Measurements from ENCODE around the gene USP15. TPM values are rescaled to one million over a fixed set of nuclear protein-coding genes. Genes with fewer than 3 reads are reported as not detected.

Gene USP15
- total and polyA plus RNA-seq, 2 of the 8 experiments (the other 6 are each of a cell fraction or from before 2014, with no cell fraction given), result 12.7 to 38.6 TPM

GRCh38 chr12:62290846-62291245 lies 30.6 kb downstream of the USP15 start:
- Histone ChIP-seq H3K4me1 (replicated peaks in 1 of 4; ENCODE audit: control insufficient read depth in 3 of 4, insufficient read depth in 4 of 4, low read length in 3 of 4) (peaks cover 0 to 11% (median 6%) of the 10 kb centered on the region in 4 experiments; a peak in 6 of 7 replicates), H2AK5ac (ENCODE audit: low read depth, low read length) (no peak overlapping the region), H3K4ac (replicated peaks; ENCODE audit: insufficient read length, low read depth, low read length) (no peak overlapping the region), H2AFZ (ENCODE audit: low read length) (no peak overlapping the region), H2BK120ac (replicated peaks; ENCODE audit: low read depth, low read length) (no peak overlapping the region), H3K9ac (replicated peaks in 1 of 4; ENCODE audit: extremely low read depth in 1 of 4, low read depth in 3 of 4, low read length in 3 of 4) (no peak overlapping the region), H3K79me2 (ENCODE audit: control insufficient read depth in 1 of 2, insufficient read depth in 2 of 2, low read length in 2 of 2) (peaks cover 3 to 69% of the 10 kb centered on the region in 2 experiments), H3K56ac (replicated peaks; ENCODE audit: insufficient read length, low read depth, low read length) (no peak overlapping the region), H4K91ac (replicated peaks; ENCODE audit: insufficient read length, low read length) (no peak overlapping the region), H3K4me3 (ENCODE audit: extremely low read depth in 1 of 4, insufficient read depth in 2 of 4, low read depth in 3 of 4, low read length in 4 of 4) (no peak overlapping the region), H2BK15ac (ENCODE audit: low read length) (no peak overlapping the region), H3K23ac (ENCODE audit: insufficient read length) (no peak overlapping the region), H3K36me3 (ENCODE audit: control insufficient read depth in 2 of 4, insufficient read depth in 4 of 4, low read length in 3 of 4) (no peaks in the 10 kb centered on the region; a peak in 1 of 8 replicates), H3K27ac (ENCODE audit: low read depth, low read length) (no peak overlapping the region), H3K79me1 (ENCODE audit: low read depth, low read length) (peaks cover 2% of the 10 kb centered on the region), H3K14ac (ENCODE audit: insufficient read length) (no peak overlapping the region), H2BK12ac (ENCODE audit: low read depth, low read length) (no peak overlapping the region), H2BK20ac (ENCODE audit: low read length) (no peak overlapping the region), H4K8ac (ENCODE audit: extremely low read depth, insufficient read depth, low read length) (no peak overlapping the region), H4K20me1 (replicated peaks in 1 of 2; ENCODE audit: control insufficient read depth in 1 of 2, insufficient read depth in 2 of 2, low read length in 2 of 2) (peaks cover 0 to 2% of the 10 kb centered on the region in 2 experiments), H3K23me2 (ENCODE audit: low read depth, low read length) (no peaks in the 10 kb centered on the region), H3K9me3 (ENCODE audit: insufficient read depth in 2 of 2, low read depth in 1 of 2, low read length in 1 of 2) (no peaks in the 10 kb centered on the region), H3K18ac (ENCODE audit: extremely low read depth, low read length) (no peak overlapping the region; the same call in 1 of the 2 replicates), H3K27me3 (replicated peaks in 1 of 4; ENCODE audit: control insufficient read depth in 3 of 4, extremely low read depth in 1 of 4, insufficient read depth in 3 of 4, low read length in 3 of 4) (no peaks in the 10 kb centered on the region), H4K5ac (ENCODE audit: insufficient read length, low read depth, low read length) (no peak overlapping the region), H3K4me2 (ENCODE audit: insufficient read depth in 1 of 2, low read depth in 2 of 2, low read length in 2 of 2) (no peak overlapping the region), H2BK5ac (ENCODE audit: low read depth, low read length) (no peak overlapping the region)
- TF ChIP-seq SP2 (IDR thresholded peaks at IDR 0.05; ENCODE audit: low read length), result no peak
- no peak for TF ChIP-seq CBX8 (IDR thresholded peaks at IDR 0.05; ENCODE audit: borderline replicate concordance, low read depth, low read length)
- TF ChIP-seq POLR2A (IDR thresholded peaks at IDR 0.05; ENCODE audit: control extremely low read depth in 1 of 2, low read depth in 2 of 2, low read length in 2 of 2), result no peak
- no peak for TF ChIP-seq TBP (IDR thresholded peaks at IDR 0.05; ENCODE audit: low read depth, low read length)
- POLR2A ChIA-PET (ENCODE audit: partially characterized antibody), result interaction anchor here (0.8 kb wide), 1 partner anchor 583 kb away, joined by 3 read pairs; no protein-coding TSS in a partner anchor
- no peak for FAIRE-seq
- CTCF ChIA-PET (ENCODE audit: partially characterized antibody), result no interaction called here
- WGBS, 2 experiments (ENCODE audit: extremely low coverage in 1 of 2, insufficient coverage in 1 of 2, insufficient read length in 1 of 2, insufficient replicate concordance in 2 of 2, low coverage in 1 of 2, low lambda C conversion rate in 2 of 2, missing lambda C conversion rate in 1 of 2), result 72% methylated on average over 1 of the region's 1 CpG; no CpG with 5 or more reads in 1 of the 2 experiments
- DNase-seq (ENCODE audit: low read depth in 1 of 2, low spot score in 2 of 2), result no peak

All from H1 (cell line).